HepG2 (cell line): Measurements from ENCODE around the gene MMS19. TPM values are rescaled to one million over a fixed set of nuclear protein-coding genes. Genes with fewer than 3 reads are reported as not detected.
A peak's percentile ranks its signal among the peaks of the same experiment; 100 is the strongest.

Experiments used
- FOXK1 ChIP-seq: sonication (generic); formaldehyde crosslinking; IDR thresholded peaks from 2 replicates; pipeline ENCODE4 v1.4.0; 2020; ENCODE audit warnings: low read depth, missing genetic modification reagents, borderline replicate concordance
- FOXO1 ChIP-seq: sonication (generic); formaldehyde crosslinking; IDR thresholded peaks from 2 replicates; pipeline ENCODE4 v1.4.0; 2020; ENCODE audit warnings: missing genetic modification reagents
- HNRNPH1 ChIP-seq: fragments of 200-400 bp; formaldehyde crosslinking; optimal IDR thresholded peaks from 2 replicates; pipeline ENCODE3; 2017; ENCODE audit warnings: mild to moderate bottlenecking, low read depth, low read length
- HNRNPL ChIP-seq: fragments of 200-400 bp; formaldehyde crosslinking; IDR thresholded peaks from 2 replicates; pipeline ENCODE4 v1.6.1; 2017; ENCODE audit warnings: mild to moderate bottlenecking, low read depth, low read length
- PRPF4 ChIP-seq: fragments of 200-400 bp; formaldehyde crosslinking; IDR thresholded peaks from 2 replicates; pipeline ENCODE4 v1.6.1; 2016; ENCODE audit warnings: low read length, low read depth; ENCODE audit not compliant: poor library complexity, severe bottlenecking
- SETDB1 ChIP-seq: sonication (generic); formaldehyde crosslinking; IDR thresholded peaks from 2 replicates; pipeline ENCODE4 v1.5.1; 2020; ENCODE audit warnings: missing genetic modification reagents, mild to moderate bottlenecking, borderline replicate concordance
- STAT5B ChIP-seq: sonication (generic); formaldehyde crosslinking; IDR thresholded peaks from 2 replicates; pipeline ENCODE4 v1.4.0; 2020; ENCODE audit warnings: missing genetic modification reagents
- ZNF101 ChIP-seq: sonication (generic); formaldehyde crosslinking; IDR thresholded peaks from 2 replicates; pipeline ENCODE4 v1.4.0; 2020; ENCODE audit warnings: mild to moderate bottlenecking, low read depth, missing genetic modification reagents, borderline replicate concordance
- ZNF20 ChIP-seq: sonication (generic); formaldehyde crosslinking; IDR thresholded peaks from 2 replicates; pipeline ENCODE4 v1.4.0; 2020; ENCODE audit warnings: mild to moderate bottlenecking, moderate library complexity, missing genetic modification reagents
- ZNF343 ChIP-seq: sonication (generic); formaldehyde crosslinking; IDR thresholded peaks from 2 replicates; pipeline ENCODE4 v1.4.0; 2020; ENCODE audit warnings: mild to moderate bottlenecking, missing genetic modification reagents
- ZNF501 ChIP-seq: sonication (generic); formaldehyde crosslinking; IDR thresholded peaks from 2 replicates; pipeline ENCODE4 v1.5.1; 2020; ENCODE audit warnings: mild to moderate bottlenecking, moderate library complexity, missing genetic modification reagents
- ZNF530 ChIP-seq: sonication (generic); formaldehyde crosslinking; IDR thresholded peaks from 2 replicates; pipeline ENCODE4 v1.5.0; 2020; ENCODE audit warnings: low read depth, mild to moderate bottlenecking, missing genetic modification reagents
- ZNF570 ChIP-seq: sonication (generic); formaldehyde crosslinking; IDR thresholded peaks from 2 replicates; pipeline ENCODE4 v1.4.0; 2020; ENCODE audit warnings: mild to moderate bottlenecking, missing genetic modification reagents, borderline replicate concordance
- ZNF577 ChIP-seq: sonication (generic); formaldehyde crosslinking; IDR thresholded peaks from 2 replicates; pipeline ENCODE4 v1.4.0; 2020; ENCODE audit warnings: mild to moderate bottlenecking, low read depth, missing genetic modification reagents, borderline replicate concordance
- ZNF839 ChIP-seq: sonication (generic); formaldehyde crosslinking; IDR thresholded peaks from 2 replicates; pipeline ENCODE4 v1.4.0; 2020; ENCODE audit warnings: missing genetic modification reagents, mild to moderate bottlenecking, borderline replicate concordance
- polyA plus RNA-seq, 8 experiments: library from polyadenylated mRNA; depleted of rRNA in 3 of 8; stranded (reverse) in 7 of 8; unstranded in 1 of 8; fragments of >200 nt; fragmentation: Illumina TruSeq in 4 of 8; extraction: Trizol in 4 of 8; gene quantifications; 2 replicates each; pipeline versions ENCODE4 v1.2.1 to v1.2.3, GENCODE V29; 2011 to 2016; ENCODE audit warnings: low read depth in 4 of 8, missing spikeins in 1 of 8, mixed read lengths in 1 of 8; ENCODE audit not compliant: insufficient read depth in 1 of 8
- total RNA-seq, 5 experiments: library from RNA; depleted of rRNA; stranded (reverse); fragments of >200 nt; fragmentation: Illumina TruSeq; extraction: Trizol; gene quantifications; 2 replicates each; pipeline ENCODE4 v1.2.3, GENCODE V29; 2016; ENCODE audit warnings: low read depth in 1 of 5
- TF ChIP-seq, protein P1 (sequence below): sonication (generic); formaldehyde crosslinking; IDR thresholded peaks from 2 replicates; pipeline ENCODE4 v1.8.0; 2023; ENCODE audit warnings: mild to moderate bottlenecking, missing genetic modification reagents
- TF ChIP-seq, protein P2 (sequence below): sonication (generic); formaldehyde crosslinking; IDR thresholded peaks from 2 replicates; pipeline ENCODE4 v1.5.0; 2020; ENCODE audit warnings: missing genetic modification reagents
- TF ChIP-seq, protein P3 (sequence below): sonication (generic); formaldehyde crosslinking; IDR thresholded peaks from 2 replicates; pipeline ENCODE4 v1.5.0; 2020; ENCODE audit warnings: mild to moderate bottlenecking, missing genetic modification reagents, moderate library complexity
- TF ChIP-seq, protein P4 (sequence below): sonication (generic); formaldehyde crosslinking; IDR thresholded peaks from 2 replicates; pipeline ENCODE4 v1.8.1; 2023; ENCODE audit warnings: missing genetic modification reagents, mild to moderate bottlenecking, borderline replicate concordance
- TF ChIP-seq, protein P5 (sequence below): sonication (generic); formaldehyde crosslinking; IDR thresholded peaks from 2 replicates; pipeline ENCODE4 v1.4.0; 2020; ENCODE audit warnings: missing genetic modification reagents

The MMS19 gene
- total and polyA plus RNA-seq, 2 of the 13 experiments (the other 11 are each of a cell fraction or from before 2014, with no cell fraction given), result 76.4 to 107 TPM

DNA sequence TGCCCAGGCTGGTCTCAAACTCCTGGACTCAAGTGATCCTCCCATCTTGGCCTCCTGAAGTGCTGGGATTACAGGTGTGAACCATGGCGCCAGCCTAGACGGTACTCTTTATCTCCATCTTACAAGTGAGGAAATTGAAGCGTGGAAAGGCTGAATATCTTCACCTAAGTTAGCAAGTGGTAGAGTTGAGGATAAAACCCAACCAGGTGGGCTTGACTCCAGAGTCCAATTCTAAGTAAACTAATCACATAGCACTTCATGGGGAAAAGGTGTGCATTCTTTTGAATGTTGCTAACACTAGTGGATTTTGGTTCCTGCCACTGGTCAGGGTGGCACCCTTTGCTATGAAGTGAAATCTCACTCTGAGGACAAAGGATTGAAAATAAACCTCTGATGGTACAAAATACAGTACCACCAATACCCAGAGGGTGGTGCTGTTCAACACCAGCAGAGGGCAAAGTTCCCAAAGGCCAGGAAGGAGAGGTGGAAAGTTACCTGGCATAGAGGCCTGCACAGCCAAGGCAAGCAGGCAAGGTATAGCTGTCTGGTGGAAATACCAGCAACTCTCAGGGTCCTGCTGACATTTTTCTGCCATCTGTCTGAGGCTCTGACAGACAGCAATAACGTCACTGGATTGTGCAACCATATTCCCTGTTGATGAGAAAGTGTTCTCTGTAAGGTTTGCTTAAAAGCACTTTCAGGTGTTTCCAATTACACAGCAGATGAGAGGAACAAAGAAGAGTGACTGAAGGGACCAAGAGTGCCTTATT, 34.7 kb downstream of the MMS19 start (continued):
- TF ChIP-seq ZNF101 (no peak), ZNF570 (CRISPR knock-in tag) (no peak), STAT5B (CRISPR knock-in tag) (no peak), ZNF530 (CRISPR knock-in tag) (no peak), PRPF4 (no peak), HNRNPH1 (no peak), HNRNPL (no peak), FOXK1 (CRISPR knock-in tag) (0 out of 2 replicates have a peak, but pooled peaks have one; percentile 26), ZNF20 (CRISPR knock-in tag) (no peak), SETDB1 (CRISPR knock-in tag) (no peak), ZNF501 (CRISPR knock-in tag) (no peak), ZNF343 (CRISPR knock-in tag) (no peak), ZNF577 (no peak), FOXO1 (no peak; the same call in 1 of the 2 replicates), ZNF839 (CRISPR knock-in tag) (no peak)
- TF ChIP-seq, protein P1, sequence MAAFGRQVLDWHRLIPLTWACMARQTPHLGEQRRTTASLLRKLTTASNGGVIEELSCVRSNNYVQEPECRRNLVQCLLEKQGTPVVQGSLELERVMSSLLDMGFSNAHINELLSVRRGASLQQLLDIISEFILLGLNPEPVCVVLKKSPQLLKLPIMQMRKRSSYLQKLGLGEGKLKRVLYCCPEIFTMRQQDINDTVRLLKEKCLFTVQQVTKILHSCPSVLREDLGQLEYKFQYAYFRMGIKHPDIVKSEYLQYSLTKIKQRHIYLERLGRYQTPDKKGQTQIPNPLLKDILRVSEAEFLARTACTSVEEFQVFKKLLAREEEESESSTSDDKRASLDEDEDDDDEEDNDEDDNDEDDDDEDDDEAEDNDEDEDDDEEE (CRISPR knock-in tag), result no peak
- TF ChIP-seq, protein P2, sequence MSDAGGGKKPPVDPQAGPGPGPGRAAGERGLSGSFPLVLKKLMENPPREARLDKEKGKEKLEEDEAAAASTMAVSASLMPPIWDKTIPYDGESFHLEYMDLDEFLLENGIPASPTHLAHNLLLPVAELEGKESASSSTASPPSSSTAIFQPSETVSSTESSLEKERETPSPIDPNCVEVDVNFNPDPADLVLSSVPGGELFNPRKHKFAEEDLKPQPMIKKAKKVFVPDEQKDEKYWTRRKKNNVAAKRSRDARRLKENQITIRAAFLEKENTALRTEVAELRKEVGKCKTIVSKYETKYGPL, result no peak
- TF ChIP-seq, protein P3, sequence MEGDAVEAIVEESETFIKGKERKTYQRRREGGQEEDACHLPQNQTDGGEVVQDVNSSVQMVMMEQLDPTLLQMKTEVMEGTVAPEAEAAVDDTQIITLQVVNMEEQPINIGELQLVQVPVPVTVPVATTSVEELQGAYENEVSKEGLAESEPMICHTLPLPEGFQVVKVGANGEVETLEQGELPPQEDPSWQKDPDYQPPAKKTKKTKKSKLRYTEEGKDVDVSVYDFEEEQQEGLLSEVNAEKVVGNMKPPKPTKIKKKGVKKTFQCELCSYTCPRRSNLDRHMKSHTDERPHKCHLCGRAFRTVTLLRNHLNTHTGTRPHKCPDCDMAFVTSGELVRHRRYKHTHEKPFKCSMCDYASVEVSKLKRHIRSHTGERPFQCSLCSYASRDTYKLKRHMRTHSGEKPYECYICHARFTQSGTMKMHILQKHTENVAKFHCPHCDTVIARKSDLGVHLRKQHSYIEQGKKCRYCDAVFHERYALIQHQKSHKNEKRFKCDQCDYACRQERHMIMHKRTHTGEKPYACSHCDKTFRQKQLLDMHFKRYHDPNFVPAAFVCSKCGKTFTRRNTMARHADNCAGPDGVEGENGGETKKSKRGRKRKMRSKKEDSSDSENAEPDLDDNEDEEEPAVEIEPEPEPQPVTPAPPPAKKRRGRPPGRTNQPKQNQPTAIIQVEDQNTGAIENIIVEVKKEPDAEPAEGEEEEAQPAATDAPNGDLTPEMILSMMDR (CRISPR knock-in tag), result peak; percentile 91
- TF ChIP-seq, protein P4, sequence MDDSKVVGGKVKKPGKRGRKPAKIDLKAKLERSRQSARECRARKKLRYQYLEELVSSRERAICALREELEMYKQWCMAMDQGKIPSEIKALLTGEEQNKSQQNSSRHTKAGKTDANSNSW (CRISPR knock-in tag), result no peak
- TF ChIP-seq, protein P5, sequence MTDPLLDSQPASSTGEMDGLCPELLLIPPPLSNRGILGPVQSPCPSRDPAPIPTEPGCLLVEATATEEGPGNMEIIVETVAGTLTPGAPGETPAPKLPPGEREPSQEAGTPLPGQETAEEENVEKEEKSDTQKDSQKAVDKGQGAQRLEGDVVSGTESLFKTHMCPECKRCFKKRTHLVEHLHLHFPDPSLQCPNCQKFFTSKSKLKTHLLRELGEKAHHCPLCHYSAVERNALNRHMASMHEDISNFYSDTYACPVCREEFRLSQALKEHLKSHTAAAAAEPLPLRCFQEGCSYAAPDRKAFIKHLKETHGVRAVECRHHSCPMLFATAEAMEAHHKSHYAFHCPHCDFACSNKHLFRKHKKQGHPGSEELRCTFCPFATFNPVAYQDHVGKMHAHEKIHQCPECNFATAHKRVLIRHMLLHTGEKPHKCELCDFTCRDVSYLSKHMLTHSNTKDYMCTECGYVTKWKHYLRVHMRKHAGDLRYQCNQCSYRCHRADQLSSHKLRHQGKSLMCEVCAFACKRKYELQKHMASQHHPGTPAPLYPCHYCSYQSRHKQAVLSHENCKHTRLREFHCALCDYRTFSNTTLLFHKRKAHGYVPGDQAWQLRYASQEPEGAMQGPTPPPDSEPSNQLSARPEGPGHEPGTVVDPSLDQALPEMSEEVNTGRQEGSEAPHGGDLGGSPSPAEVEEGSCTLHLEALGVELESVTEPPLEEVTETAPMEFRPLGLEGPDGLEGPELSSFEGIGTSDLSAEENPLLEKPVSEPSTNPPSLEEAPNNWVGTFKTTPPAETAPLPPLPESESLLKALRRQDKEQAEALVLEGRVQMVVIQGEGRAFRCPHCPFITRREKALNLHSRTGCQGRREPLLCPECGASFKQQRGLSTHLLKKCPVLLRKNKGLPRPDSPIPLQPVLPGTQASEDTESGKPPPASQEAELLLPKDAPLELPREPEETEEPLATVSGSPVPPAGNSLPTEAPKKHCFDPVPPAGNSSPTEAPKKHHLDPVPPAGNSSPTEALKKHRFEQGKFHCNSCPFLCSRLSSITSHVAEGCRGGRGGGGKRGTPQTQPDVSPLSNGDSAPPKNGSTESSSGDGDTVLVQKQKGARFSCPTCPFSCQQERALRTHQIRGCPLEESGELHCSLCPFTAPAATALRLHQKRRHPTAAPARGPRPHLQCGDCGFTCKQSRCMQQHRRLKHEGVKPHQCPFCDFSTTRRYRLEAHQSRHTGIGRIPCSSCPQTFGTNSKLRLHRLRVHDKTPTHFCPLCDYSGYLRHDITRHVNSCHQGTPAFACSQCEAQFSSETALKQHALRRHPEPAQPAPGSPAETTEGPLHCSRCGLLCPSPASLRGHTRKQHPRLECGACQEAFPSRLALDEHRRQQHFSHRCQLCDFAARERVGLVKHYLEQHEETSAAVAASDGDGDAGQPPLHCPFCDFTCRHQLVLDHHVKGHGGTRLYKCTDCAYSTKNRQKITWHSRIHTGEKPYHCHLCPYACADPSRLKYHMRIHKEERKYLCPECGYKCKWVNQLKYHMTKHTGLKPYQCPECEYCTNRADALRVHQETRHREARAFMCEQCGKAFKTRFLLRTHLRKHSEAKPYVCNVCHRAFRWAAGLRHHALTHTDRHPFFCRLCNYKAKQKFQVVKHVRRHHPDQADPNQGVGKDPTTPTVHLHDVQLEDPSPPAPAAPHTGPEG, result no peak
